H1 (cell line): ENCODE results near the gene COL20A1. TPM values are rescaled to one million over a fixed set of nuclear protein-coding genes. Genes with fewer than 3 reads are reported as not detected.

Experiments used
- CTCF ChIA-PET: fragments of 300-600 bp; sonication (Branson Sonifier 250); formaldehyde crosslinking; loops from one replicate; lab custom pipeline; 2021; ENCODE audit not compliant: partially characterized antibody; lab: Charles Lee
- POLR2A ChIA-PET: fragments of 300-600 bp; sonication (Branson Sonifier 250); formaldehyde crosslinking; loops from one replicate; lab custom pipeline; 2021; ENCODE audit warnings: inconsistent platforms; ENCODE audit not compliant: partially characterized antibody; lab: Charles Lee
- DNase-seq, 2 experiments: peaks; one replicate each; pipeline versions ENCODE4 v3.0.0 to v3.0.0-alpha.2; 2010 to 2022; ENCODE audit warnings: low spot score in 2 of 2, low read depth in 1 of 2, mixed read lengths in 1 of 2
- FAIRE-seq: peaks from 2 replicates; lab custom pipeline; 2011; peaks lifted over from hg19 to GRCh38; lab: Jason Lieb, UNC
- H2AFZ ChIP-seq: 2 replicates; pipeline ENCODE4 v1.8.1; 2012; ENCODE audit warnings: low read length, inconsistent platforms
- H2AK5ac ChIP-seq: 2 replicates; pipeline ENCODE4 v1.6.1; 2013; ENCODE audit warnings: low read depth, low read length
- H2BK120ac ChIP-seq: replicated peaks from 2 replicates; pipeline ENCODE3; 2013; ENCODE audit warnings: low read depth, low read length, inconsistent platforms
- H2BK12ac ChIP-seq: 2 replicates; pipeline ENCODE4 v1.6.1; 2013; ENCODE audit warnings: low read depth, low read length
- H2BK15ac ChIP-seq: 2 replicates; pipeline ENCODE4 v1.6.1; 2013; ENCODE audit warnings: low read length
- H2BK20ac ChIP-seq: 2 replicates; pipeline ENCODE4 v1.6.1; 2013; ENCODE audit warnings: low read length
- H2BK5ac ChIP-seq: 2 replicates; pipeline ENCODE4 v1.6.1; 2013; ENCODE audit warnings: low read depth, low read length
- H3K14ac ChIP-seq: 2 replicates; pipeline ENCODE4 v1.6.1; 2013; ENCODE audit warnings: inconsistent platforms; ENCODE audit not compliant: insufficient read length
- H3K18ac ChIP-seq: 2 replicates; pipeline ENCODE4 v1.6.1; 2013; ENCODE audit warnings: low read length; ENCODE audit errors: extremely low read depth
- H3K23ac ChIP-seq: 2 replicates; pipeline ENCODE4 v1.6.1; 2013; ENCODE audit warnings: inconsistent platforms; ENCODE audit not compliant: insufficient read length
- H3K23me2 ChIP-seq: 2 replicates; pipeline ENCODE4 v1.6.1; 2013; ENCODE audit warnings: low read depth, low read length
- H3K27ac ChIP-seq: 2 replicates; pipeline ENCODE4 v1.6.1; 2011; ENCODE audit warnings: low read depth, low read length, inconsistent platforms
- H3K27me3 ChIP-seq, 4 experiments: replicated peaks in 1 of 4; 1 replicate in 1 of 4; 2 replicates in 3 of 4; pipeline versions ENCODE4 v1.6.1 to v1.8.1; 2011 to 2013; ENCODE audit warnings: low read length in 3 of 4, mild to moderate bottlenecking in 3 of 4, inconsistent platforms in 2 of 4, mixed read lengths in 2 of 4, moderate library complexity in 1 of 4; ENCODE audit not compliant: control insufficient read depth in 3 of 4, insufficient read depth in 3 of 4; ENCODE audit errors: extremely low read depth in 1 of 4
- H3K36me3 ChIP-seq, 4 experiments: 2 replicates each; pipeline versions ENCODE4 v1.6.1 to v1.8.1; 2011 to 2013; ENCODE audit warnings: mild to moderate bottlenecking in 4 of 4, low read length in 3 of 4, moderate library complexity in 2 of 4, control low read depth in 1 of 4, inconsistent platforms in 1 of 4; ENCODE audit not compliant: insufficient read depth in 4 of 4, control insufficient read depth in 2 of 4
- H3K4ac ChIP-seq: replicated peaks from 2 replicates; pipeline ENCODE3; 2013; ENCODE audit warnings: low read length, low read depth, mixed read lengths, inconsistent platforms; ENCODE audit not compliant: insufficient read length
- H3K4me1 ChIP-seq, 4 experiments: replicated peaks in 1 of 4; 1 replicate in 1 of 4; 2 replicates in 3 of 4; pipeline versions ENCODE4 v1.6.1 to v1.8.1; 2011 to 2013; ENCODE audit warnings: low read length in 3 of 4, inconsistent platforms in 2 of 4, mixed read lengths in 1 of 4; ENCODE audit not compliant: insufficient read depth in 4 of 4, control insufficient read depth in 3 of 4
- H3K4me2 ChIP-seq, 2 experiments: 2 replicates each; pipeline versions ENCODE4 v1.6.1 to v1.8.1; 2011 to 2013; ENCODE audit warnings: low read depth in 2 of 2, low read length in 2 of 2, control low read depth in 1 of 2, inconsistent platforms in 1 of 2, mild to moderate bottlenecking in 1 of 2; ENCODE audit not compliant: insufficient read depth in 1 of 2
- H3K4me3 ChIP-seq, 4 experiments: fragments of 200-600, 300-600 bp in 1 of 4; sonication (generic), shearing (Covaris generic), sonication (Bioruptor Twin) in 1 of 4; 2 replicates each; pipeline versions ENCODE4 v1.5.1 to v1.8.1; 2011 to 2016; ENCODE audit warnings: low read length in 4 of 4, low read depth in 3 of 4, control low read depth in 2 of 4, inconsistent platforms in 2 of 4, mild to moderate bottlenecking in 2 of 4, mixed read lengths in 1 of 4, moderate library complexity in 1 of 4; ENCODE audit not compliant: insufficient read depth in 2 of 4; ENCODE audit errors: extremely low read depth in 1 of 4
- H3K56ac ChIP-seq: replicated peaks from 2 replicates; pipeline ENCODE3; 2013; ENCODE audit warnings: low read depth, mild to moderate bottlenecking, mixed read lengths, low read length, inconsistent platforms; ENCODE audit not compliant: insufficient read length
- H3K79me1 ChIP-seq: 2 replicates; pipeline ENCODE4 v1.6.1; 2013; ENCODE audit warnings: low read depth, low read length, control low read depth
- H3K79me2 ChIP-seq, 2 experiments: 2 replicates each; pipeline versions ENCODE4 v1.6.1 to v1.8.1; 2012 to 2013; ENCODE audit warnings: low read length in 2 of 2, mild to moderate bottlenecking in 2 of 2, inconsistent platforms in 1 of 2; ENCODE audit not compliant: insufficient read depth in 2 of 2, control insufficient read depth in 1 of 2
- H3K9ac ChIP-seq, 4 experiments: replicated peaks in 1 of 4; 1 replicate in 1 of 4; 2 replicates in 3 of 4; pipeline versions ENCODE4 v1.6.1 to v1.8.1; 2011 to 2013; ENCODE audit warnings: low read depth in 3 of 4, low read length in 3 of 4, control low read depth in 2 of 4, mild to moderate bottlenecking in 2 of 4, moderate library complexity in 2 of 4, inconsistent platforms in 1 of 4; ENCODE audit errors: extremely low read depth in 1 of 4
- H3K9me3 ChIP-seq, 2 experiments: 2 replicates each; pipeline versions ENCODE4 v1.6.1 to v1.8.1; 2012 to 2013; ENCODE audit warnings: mild to moderate bottlenecking in 2 of 2, moderate library complexity in 2 of 2, control low read depth in 1 of 2, inconsistent platforms in 1 of 2, low read depth in 1 of 2, low read length in 1 of 2, mixed read lengths in 1 of 2; ENCODE audit not compliant: insufficient read depth in 2 of 2
- H4K20me1 ChIP-seq, 2 experiments: replicated peaks in 1 of 2; 2 replicates each; pipeline versions ENCODE3 to v1.8.1; 2011 to 2013; ENCODE audit warnings: inconsistent platforms in 2 of 2, low read length in 2 of 2, mild to moderate bottlenecking in 1 of 2; ENCODE audit not compliant: insufficient read depth in 2 of 2, control insufficient read depth in 1 of 2
- H4K5ac ChIP-seq: 2 replicates; pipeline ENCODE4 v1.6.1; 2013; ENCODE audit warnings: low read length, low read depth, mixed read lengths, inconsistent platforms; ENCODE audit not compliant: insufficient read length
- H4K8ac ChIP-seq: 2 replicates; pipeline ENCODE4 v1.8.0; 2013; ENCODE audit warnings: mild to moderate bottlenecking, moderate library complexity, low read length, inconsistent platforms; ENCODE audit not compliant: insufficient read depth; ENCODE audit errors: extremely low read depth
- H4K91ac ChIP-seq: replicated peaks from 2 replicates; pipeline ENCODE3; 2013; ENCODE audit warnings: low read length, mixed read lengths, inconsistent platforms; ENCODE audit not compliant: insufficient read length
- CEBPB ChIP-seq: IDR thresholded peaks from 2 replicates; pipeline ENCODE4 v1.6.1; 2012; ENCODE audit warnings: low read depth, low read length
- RXRA ChIP-seq: IDR thresholded peaks from 2 replicates; pipeline ENCODE4 v1.6.1; 2011; ENCODE audit warnings: low read depth, mild to moderate bottlenecking, low read length, moderate library complexity; ENCODE audit not compliant: insufficient read depth
- SIN3A ChIP-seq, 2 experiments: IDR thresholded peaks in 1 of 2; conservative IDR thresholded peaks in 1 of 2; 2 replicates each; pipeline ENCODE4 v1.6.1; 2011 to 2012; ENCODE audit warnings: low read length in 2 of 2, improper control_type of control experiment in 1 of 2, low read depth in 1 of 2, mild to moderate bottlenecking in 1 of 2
- SIRT6 ChIP-seq: IDR thresholded peaks from one replicate; pipeline ENCODE4 v1.7.1; 2012; ENCODE audit warnings: low read length, inconsistent platforms
- WGBS, 2 experiments: shearing (Covaris generic) in 1 of 2; methylation state at CpG; one replicate each; pipeline versions ENCODE4 v1.1.6 to v1.1.7; 2013 to 2015; ENCODE audit warnings: low lambda C conversion rate in 2 of 2, mixed read lengths in 2 of 2, inconsistent platforms in 1 of 2, low coverage in 1 of 2, missing lambda C conversion rate in 1 of 2; ENCODE audit not compliant: insufficient replicate concordance in 2 of 2, insufficient coverage in 1 of 2, insufficient read length in 1 of 2; ENCODE audit errors: extremely low coverage in 1 of 2, missing lambda C conversion rate in 1 of 2; 5-methylcytosine and 5-hydroxymethylcytosine counted together
- polyA plus RNA-seq, 7 experiments: library from polyadenylated mRNA; depleted of rRNA in 3 of 7; stranded (reverse) in 5 of 7; unstranded in 2 of 7; fragments of >200 nt in 5 of 7; fragments of 200-250 nt in 2 of 7; gene quantifications; 1 replicate in 5 of 7; 2 replicates in 1 of 7; 4 replicates in 1 of 7; pipeline versions ENCODE4 v1.2.1 to v1.2.3, GENCODE V29; 2011 to 2013; ENCODE audit warnings: missing spikeins in 2 of 7, mixed read lengths in 2 of 7
- total RNA-seq: library from RNA; stranded (reverse); fragmentation: NEBNext Ultra II Directional; extraction: Animal tissue kit (Norgen Biotek cat#: 25700); gene quantifications from 2 replicates; pipeline ENCODE4 v1.2.1, GENCODE V29; 2021
- TF ChIP-seq, protein P1 (sequence below), 3 experiments: IDR thresholded peaks; 1 replicate in 2 of 3; 2 replicates in 1 of 3; pipeline versions ENCODE4 v1.5.1 to v1.6.1; 2011; ENCODE audit warnings: low read length in 3 of 3, mild to moderate bottlenecking in 3 of 3, inconsistent platforms in 2 of 3, low read depth in 1 of 3, moderate library complexity in 1 of 3; ENCODE audit not compliant: insufficient read depth in 1 of 3; ENCODE audit errors: control extremely low read depth in 1 of 3

COL20A1 gene
- total and polyA plus RNA-seq, 2 of the 8 experiments (the other 6 are each of a cell fraction or from before 2014, with no cell fraction given): 0.19 to 0.21 TPM

DNA sequence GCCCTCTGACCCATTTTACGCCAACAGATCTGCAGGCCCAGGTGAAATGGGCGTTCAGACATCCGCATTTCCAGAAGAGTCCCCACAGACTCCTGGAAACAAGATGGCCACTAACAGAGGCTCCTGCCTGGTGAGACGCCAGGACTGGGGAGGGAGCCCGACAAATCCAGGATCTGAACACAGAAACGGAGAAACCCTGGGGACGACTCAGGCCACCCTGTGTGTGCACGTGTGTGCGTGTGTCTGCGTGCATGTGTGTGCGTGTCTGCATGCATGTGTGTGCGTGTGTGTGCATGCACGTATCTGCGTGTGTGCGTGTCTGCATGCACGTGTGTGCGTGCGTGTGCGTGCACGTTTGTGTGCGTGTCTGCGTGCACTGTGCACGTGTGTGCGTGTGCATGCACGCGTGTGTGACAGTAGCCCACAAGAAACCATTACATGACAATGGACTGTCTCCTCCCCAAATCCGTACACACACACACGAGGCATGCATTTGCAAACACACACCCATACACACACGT is 43.3 kb downstream of the COL20A1 start:
- FAIRE-seq: no peak
- H4K20me1 ChIP-seq: peaks cover 0 to 3% of the 10 kb centered on the region in 2 experiments
- CTCF ChIA-PET: interaction anchor here (2.3 kb wide), 1 partner anchor 27 kb away, joined by 9 read pairs; no protein-coding TSS in a partner anchor

More for the DNA sequence above, 43.3 kb downstream of the COL20A1 start:
- peak overlapping the region; percentile 92; the same call in 1 of the 2 replicates for H2BK12ac ChIP-seq
- H2BK20ac ChIP-seq: 0 out of 2 replicates have a peak overlapping the region, but pooled peaks have one; percentile 72
- 0 out of 2 replicates have a peak, but pooled peaks cover 2% of the 10 kb centered on the region for H3K79me1 ChIP-seq
- H3K23me2 ChIP-seq: no peaks in the 10 kb centered on the region
- POLR2A ChIA-PET: no interaction called here
- H3K56ac ChIP-seq: no peak overlapping the region
- no peak overlapping the region; the same call in 1 of the 2 replicates for H2BK5ac ChIP-seq
- 95% methylated on average over 29 of the region's 29 CpGs; no CpG with 5 or more reads in 1 of the 2 experiments for WGBS, 2 experiments
- H3K14ac ChIP-seq: no peak overlapping the region
- H2BK15ac ChIP-seq: peak overlapping the region; percentile 96
- H3K36me3 ChIP-seq: no peaks in the 10 kb centered on the region
- no peak overlapping the region for H3K23ac ChIP-seq
- no peak overlapping the region for H3K4me3 ChIP-seq
- H3K9ac ChIP-seq: no peak overlapping the region
- H4K5ac ChIP-seq: no peak overlapping the region
- peaks cover 10 to 20% of the 10 kb centered on the region in 2 experiments for H3K9me3 ChIP-seq
- peak overlapping the region; percentile 77 for H4K91ac ChIP-seq
- DNase-seq: no peak
- H3K4me2 ChIP-seq: no peak overlapping the region
- H3K27me3 ChIP-seq: peaks cover 0 to 6% (median 0%) of the 10 kb centered on the region in 4 experiments; a peak in 3 of 7 replicates
- H3K4ac ChIP-seq: peak overlapping the region; percentile 76
- H2AK5ac ChIP-seq: peak overlapping the region; percentile 83; the same call in 1 of the 2 replicates
- H2BK120ac ChIP-seq: no peak overlapping the region
- no peak overlapping the region for H4K8ac ChIP-seq
- H3K79me2 ChIP-seq: no peaks in the 10 kb centered on the region
- H3K4me1 ChIP-seq: no peaks in the 10 kb centered on the region; a peak in 1 of 7 replicates
- H2AFZ ChIP-seq: no peak overlapping the region
- TF ChIP-seq CEBPB (no peak), SIN3A (conservative IDR thresholded peaks at IDR 0.05 in 1 of 2, IDR thresholded peaks at IDR 0.05 in 1 of 2; ENCODE audit: low read depth in 1 of 2, low read length in 2 of 2) (no peak), RXRA (no peak), SIRT6 (no peak)
- TF ChIP-seq, protein P1, sequence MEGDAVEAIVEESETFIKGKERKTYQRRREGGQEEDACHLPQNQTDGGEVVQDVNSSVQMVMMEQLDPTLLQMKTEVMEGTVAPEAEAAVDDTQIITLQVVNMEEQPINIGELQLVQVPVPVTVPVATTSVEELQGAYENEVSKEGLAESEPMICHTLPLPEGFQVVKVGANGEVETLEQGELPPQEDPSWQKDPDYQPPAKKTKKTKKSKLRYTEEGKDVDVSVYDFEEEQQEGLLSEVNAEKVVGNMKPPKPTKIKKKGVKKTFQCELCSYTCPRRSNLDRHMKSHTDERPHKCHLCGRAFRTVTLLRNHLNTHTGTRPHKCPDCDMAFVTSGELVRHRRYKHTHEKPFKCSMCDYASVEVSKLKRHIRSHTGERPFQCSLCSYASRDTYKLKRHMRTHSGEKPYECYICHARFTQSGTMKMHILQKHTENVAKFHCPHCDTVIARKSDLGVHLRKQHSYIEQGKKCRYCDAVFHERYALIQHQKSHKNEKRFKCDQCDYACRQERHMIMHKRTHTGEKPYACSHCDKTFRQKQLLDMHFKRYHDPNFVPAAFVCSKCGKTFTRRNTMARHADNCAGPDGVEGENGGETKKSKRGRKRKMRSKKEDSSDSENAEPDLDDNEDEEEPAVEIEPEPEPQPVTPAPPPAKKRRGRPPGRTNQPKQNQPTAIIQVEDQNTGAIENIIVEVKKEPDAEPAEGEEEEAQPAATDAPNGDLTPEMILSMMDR (IDR thresholded peaks at IDR 0.05; ENCODE audit: control extremely low read depth in 1 of 3, insufficient read depth in 1 of 3, low read depth in 1 of 3, low read length in 3 of 3): no peak
- no peak overlapping the region for H3K18ac ChIP-seq
- no peak overlapping the region for H3K27ac ChIP-seq
